ENCODE results near the gene BEAN1. TPM values are rescaled to one million over a fixed set of nuclear protein-coding genes. Genes with fewer than 3 reads are reported as not detected.
A peak's percentile ranks its signal among the peaks of the same experiment; 100 is the strongest.

Gene BEAN1
- total RNA-seq, 6 donors from 2014 or later: 0.22 to 1.0 (median 0.35) TPM; not detected in 2

GRCh38 chr16:66523861-66524354 is 96.8 kb downstream of the BEAN1 start:
- Histone ChIP-seq H3K27me3 (no peaks in the 10 kb centered on the region), H3K9me3 (no peaks in the 10 kb centered on the region), H3K4me3 (no peak overlapping the region), H3K4me1 (peaks cover 65 to 68% (median 67%) of the 10 kb centered on the region in 4 donors), H3K36me3 (peaks cover 0 to 34% (median 19%) of the 10 kb centered on the region in 4 donors), H3K27ac (peak overlapping the region; percentile 94 to 98 (median 96))
- WGBS, 2 donors: 49 to 64% methylated on average over 9 of the region's 9 CpGs
- TF ChIP-seq POLR2AphosphoS5 (IDR thresholded peaks at IDR 0.05) (peak in 1 of 2 donors; percentile 32), EP300 (IDR thresholded peaks at IDR 0.05) (no peak)
- ATAC-seq (ENCODE audit: low FRiP score in 2 of 2) (no peak), DNase-seq (no peak)

- peak in 1 of 2 donors; percentile 84 for DNase-seq
- 44 to 53% methylated on average over 6 of the region's 6 CpGs for WGBS, 2 donors
Observed at GRCh38 chr16:66524601-66525164, 97.6 kb downstream of the BEAN1 start.

GRCh38 chr16:66525396-66526180 is 98.5 kb downstream of the BEAN1 start:
- TF ChIP-seq, protein P1, sequence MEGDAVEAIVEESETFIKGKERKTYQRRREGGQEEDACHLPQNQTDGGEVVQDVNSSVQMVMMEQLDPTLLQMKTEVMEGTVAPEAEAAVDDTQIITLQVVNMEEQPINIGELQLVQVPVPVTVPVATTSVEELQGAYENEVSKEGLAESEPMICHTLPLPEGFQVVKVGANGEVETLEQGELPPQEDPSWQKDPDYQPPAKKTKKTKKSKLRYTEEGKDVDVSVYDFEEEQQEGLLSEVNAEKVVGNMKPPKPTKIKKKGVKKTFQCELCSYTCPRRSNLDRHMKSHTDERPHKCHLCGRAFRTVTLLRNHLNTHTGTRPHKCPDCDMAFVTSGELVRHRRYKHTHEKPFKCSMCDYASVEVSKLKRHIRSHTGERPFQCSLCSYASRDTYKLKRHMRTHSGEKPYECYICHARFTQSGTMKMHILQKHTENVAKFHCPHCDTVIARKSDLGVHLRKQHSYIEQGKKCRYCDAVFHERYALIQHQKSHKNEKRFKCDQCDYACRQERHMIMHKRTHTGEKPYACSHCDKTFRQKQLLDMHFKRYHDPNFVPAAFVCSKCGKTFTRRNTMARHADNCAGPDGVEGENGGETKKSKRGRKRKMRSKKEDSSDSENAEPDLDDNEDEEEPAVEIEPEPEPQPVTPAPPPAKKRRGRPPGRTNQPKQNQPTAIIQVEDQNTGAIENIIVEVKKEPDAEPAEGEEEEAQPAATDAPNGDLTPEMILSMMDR (IDR thresholded peaks at IDR 0.05): no peak
- TF ChIP-seq POLR2AphosphoS5 (IDR thresholded peaks at IDR 0.05) (peak in 1 of 2 donors; percentile 33), POLR2A (IDR thresholded peaks at IDR 0.05) (peak in 1 of 4 donors; percentile 7), EP300 (IDR thresholded peaks at IDR 0.05) (no peak)
- Histone ChIP-seq H3K27me3 (no peaks in the 10 kb centered on the region), H3K4me1 (peaks cover 48 to 51% (median 50%) of the 10 kb centered on the region in 4 donors), H3K27ac (peak overlapping the region; percentile 94 to 98 (median 96)), H3K9me3 (no peaks in the 10 kb centered on the region), H3K4me3 (no peak overlapping the region), H3K36me3 (peaks cover 0 to 50% (median 32%) of the 10 kb centered on the region in 4 donors)
- DNase-seq: no peak
- peak in 1 of 2 donors; percentile 28 for ATAC-seq (ENCODE audit: low FRiP score in 2 of 2)
- WGBS, 2 donors: 81 to 88% methylated on average over 8 to 9 of the region's 9 CpGs

More at GRCh38 chr16:66524601-66525164, 97.6 kb downstream of the BEAN1 start:
- H3K36me3 ChIP-seq: peaks cover 0 to 41% (median 25%) of the 10 kb centered on the region in 4 donors
- H3K4me1 ChIP-seq: peaks cover 57 to 60% (median 59%) of the 10 kb centered on the region in 4 donors
- H3K9me3 ChIP-seq: no peaks in the 10 kb centered on the region
- TF ChIP-seq POLR2AphosphoS5 (IDR thresholded peaks at IDR 0.05): peak; percentile 65 to 71
- TF ChIP-seq POLR2A (IDR thresholded peaks at IDR 0.05): peak in 1 of 4 donors; percentile 37
- no peak for TF ChIP-seq EP300 (IDR thresholded peaks at IDR 0.05)
- TF ChIP-seq, protein P1 (IDR thresholded peaks at IDR 0.05): peak in 5 of 6 experiments; percentile 10 to 52 (median 35)
- no peaks in the 10 kb centered on the region for H3K27me3 ChIP-seq
- H3K27ac ChIP-seq: peak overlapping the region; percentile 94 to 98 (median 96)
- H3K4me3 ChIP-seq: no peak overlapping the region
- peak; percentile 69 to 71 for ATAC-seq (ENCODE audit: low FRiP score in 2 of 2)

DNA sequence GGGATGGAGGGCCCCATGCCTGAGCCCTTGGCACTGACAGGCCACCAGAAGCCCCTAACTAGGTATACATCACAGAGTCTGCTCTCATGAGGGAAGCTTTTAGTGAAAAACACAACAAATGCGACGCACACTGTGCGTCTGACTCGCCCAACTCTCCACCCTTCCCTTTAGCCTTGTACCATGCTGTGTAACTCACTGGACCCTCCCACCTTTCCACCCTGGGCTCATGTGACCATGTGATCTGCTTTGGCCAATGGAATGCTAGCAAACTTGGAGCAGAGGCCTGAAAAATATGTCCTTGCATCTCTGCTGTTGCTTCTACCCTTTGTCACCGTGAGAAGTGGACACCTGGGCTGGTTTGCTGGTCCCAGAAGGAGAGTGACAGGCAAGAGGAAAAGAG is 101.2 kb downstream of the BEAN1 start:
- Histone ChIP-seq H3K4me3 (no peak overlapping the region), H3K9me3 (no peaks in the 10 kb centered on the region), H3K36me3 (peaks cover 6 to 62% (median 42%) of the 10 kb centered on the region in 4 donors), H3K27ac (no peak overlapping the region), H3K27me3 (no peaks in the 10 kb centered on the region), H3K4me1 (peaks cover 21 to 24% (median 24%) of the 10 kb centered on the region in 4 donors)
- ATAC-seq (ENCODE audit: low FRiP score in 2 of 2) (no peak), DNase-seq (no peak)
- TF ChIP-seq POLR2A (IDR thresholded peaks at IDR 0.05) (no peak), EP300 (IDR thresholded peaks at IDR 0.05) (no peak), POLR2AphosphoS5 (IDR thresholded peaks at IDR 0.05) (no peak)
- TF ChIP-seq, protein P1 (IDR thresholded peaks at IDR 0.05): no peak
- 93 to 95% methylated on average over 5 of the region's 5 CpGs for WGBS, 2 donors

DNA sequence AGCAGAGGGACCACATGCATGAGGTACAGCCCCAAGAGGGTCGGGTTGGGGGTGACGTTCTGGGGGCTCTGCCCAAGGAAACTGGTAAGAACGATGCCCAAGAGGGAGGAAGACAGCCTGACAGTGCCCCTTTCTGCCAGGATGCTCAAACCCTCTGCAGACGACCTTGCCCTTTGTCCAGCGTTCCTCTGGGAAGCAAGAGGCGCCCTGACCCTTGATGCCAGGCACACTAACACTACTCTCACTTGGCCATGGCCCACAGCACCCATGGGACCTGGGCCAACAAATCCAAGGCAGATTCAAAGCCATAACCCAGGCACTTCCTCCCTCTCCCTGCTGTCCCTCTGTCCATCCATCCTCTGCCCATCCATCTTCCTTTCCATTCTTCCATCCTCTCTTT is 102.4 kb downstream of the BEAN1 start:
- ATAC-seq (ENCODE audit: low FRiP score in 2 of 2) (no peak), DNase-seq (no peak)
- H3K36me3 ChIP-seq: peaks cover 6 to 62% (median 42%) of the 10 kb centered on the region in 4 donors
- H3K27me3 ChIP-seq: no peaks in the 10 kb centered on the region
- H3K4me3 ChIP-seq: no peak overlapping the region
- WGBS, 2 donors: 87 to 89% methylated on average over 6 of the region's 6 CpGs
- no peak for TF ChIP-seq POLR2AphosphoS5 (IDR thresholded peaks at IDR 0.05)
- TF ChIP-seq, protein P1 (IDR thresholded peaks at IDR 0.05): no peak
- TF ChIP-seq EP300 (IDR thresholded peaks at IDR 0.05): no peak
- TF ChIP-seq POLR2A (IDR thresholded peaks at IDR 0.05): no peak
- H3K9me3 ChIP-seq: no peaks in the 10 kb centered on the region
- H3K27ac ChIP-seq: no peak overlapping the region
- H3K4me1 ChIP-seq: peaks cover 9 to 12% (median 12%) of the 10 kb centered on the region in 4 donors
